Adrenal gland (tissue), 5 donors: ENCODE results near the gene PBX1.

ENCODE experiments used
- POLR2A ChIP-seq, 2 donors: fragments of 450-650 bp; IDR thresholded peaks; one replicate each; pipeline ENCODE4 v1.6.1; 2017; ENCODE audit warnings: antibody characterized with exemption in 2 of 2, mild to moderate bottlenecking in 2 of 2, moderate library complexity in 1 of 2
- TF ChIP-seq, protein P1 (sequence below), 6 experiments: fragments of 450-650 bp in 4 of 6; fragments of 200-600 bp in 2 of 6; sonication (generic) in 1 of 6; IDR thresholded peaks; 1 replicate in 5 of 6; 2 replicates in 1 of 6; pipeline versions ENCODE4 v1.5.1 to v1.8.0; 2016 to 2021; ENCODE audit warnings: antibody characterized with exemption in 6 of 6, mild to moderate bottlenecking in 2 of 6, moderate library complexity in 1 of 6
- donor health status: DM: no; HTN: no; CAD: no.

DNA sequence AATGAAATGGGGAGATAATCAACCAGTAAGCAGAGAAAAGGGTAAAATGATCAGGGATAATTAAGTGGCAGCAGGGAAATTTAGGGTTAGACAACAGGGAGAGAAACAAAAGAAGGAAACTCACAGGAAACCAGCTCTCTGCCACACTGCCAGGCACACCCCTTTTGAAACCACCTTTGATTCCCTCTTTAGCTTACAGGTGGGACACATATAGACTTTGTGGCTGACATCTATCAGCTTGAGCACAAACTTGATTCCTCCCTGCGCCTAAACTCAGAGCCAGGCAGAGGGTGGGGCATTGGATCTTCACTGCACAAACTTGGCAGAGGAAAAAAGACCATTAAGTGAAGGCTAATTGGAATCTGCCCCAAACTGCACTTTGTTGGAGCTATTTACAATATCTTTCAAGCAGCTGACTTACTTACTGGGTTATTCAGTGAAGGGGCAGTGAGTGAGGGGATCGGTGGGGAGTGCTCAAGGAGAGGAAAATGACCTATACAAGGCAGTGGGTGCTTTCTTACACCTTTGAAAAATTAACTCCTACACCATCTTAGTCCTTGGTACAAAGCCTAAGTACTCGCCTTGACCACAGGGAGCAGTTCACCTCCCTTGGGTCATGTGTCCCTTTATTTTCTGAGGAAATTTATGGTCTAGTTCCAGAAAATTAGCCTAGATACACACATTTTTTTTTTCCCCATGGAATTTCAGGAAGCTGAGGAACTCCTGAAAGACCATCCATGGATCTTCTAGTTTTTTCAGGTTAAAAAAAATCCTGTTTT lies 60.2 kb downstream of the PBX1 start:
- TF ChIP-seq, protein P1, sequence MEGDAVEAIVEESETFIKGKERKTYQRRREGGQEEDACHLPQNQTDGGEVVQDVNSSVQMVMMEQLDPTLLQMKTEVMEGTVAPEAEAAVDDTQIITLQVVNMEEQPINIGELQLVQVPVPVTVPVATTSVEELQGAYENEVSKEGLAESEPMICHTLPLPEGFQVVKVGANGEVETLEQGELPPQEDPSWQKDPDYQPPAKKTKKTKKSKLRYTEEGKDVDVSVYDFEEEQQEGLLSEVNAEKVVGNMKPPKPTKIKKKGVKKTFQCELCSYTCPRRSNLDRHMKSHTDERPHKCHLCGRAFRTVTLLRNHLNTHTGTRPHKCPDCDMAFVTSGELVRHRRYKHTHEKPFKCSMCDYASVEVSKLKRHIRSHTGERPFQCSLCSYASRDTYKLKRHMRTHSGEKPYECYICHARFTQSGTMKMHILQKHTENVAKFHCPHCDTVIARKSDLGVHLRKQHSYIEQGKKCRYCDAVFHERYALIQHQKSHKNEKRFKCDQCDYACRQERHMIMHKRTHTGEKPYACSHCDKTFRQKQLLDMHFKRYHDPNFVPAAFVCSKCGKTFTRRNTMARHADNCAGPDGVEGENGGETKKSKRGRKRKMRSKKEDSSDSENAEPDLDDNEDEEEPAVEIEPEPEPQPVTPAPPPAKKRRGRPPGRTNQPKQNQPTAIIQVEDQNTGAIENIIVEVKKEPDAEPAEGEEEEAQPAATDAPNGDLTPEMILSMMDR (IDR thresholded peaks at IDR 0.05): peak in 3 of 6 experiments; percentile 20 to 28 (median 28)
- no peak for TF ChIP-seq POLR2A (IDR thresholded peaks at IDR 0.05)
